GM19351 (cell line): ENCODE measurements around the gene ZNF688.
"Not testable (repeated sequence)": the region's sequence is repeated elsewhere in the genome, so short reads cannot be mapped to it uniquely, and the experiment has no call there.

Experiments
- ATAC-seq: cut with Tn5 transposase; IDR thresholded peaks from one replicate; pipeline ENCODE4 v1.9.1; 2021; ENCODE audit warnings: mild to moderate bottlenecking, moderate library complexity; ENCODE audit not compliant: unreplicated experiment

Gene ZNF688

GRCh38 chr16:30571445-30572322, at the start of gene ZNF688:
ZNF688 (minus strand) TSS chr16:30571714; CDS start chr16:30571629, 85 bp downstream.
- peak; percentile 82 for ATAC-seq

GRCh38 chr16:30620169-30620568, 48.7 kb upstream of the ZNF688 start:
- no peak for ATAC-seq

- ATAC-seq = no peak
Measured at GRCh38 chr16:30619638-30620037, 48.1 kb upstream of the ZNF688 start.

GRCh38 chr16:30619202-30619601, 47.7 kb upstream of the ZNF688 start:
- ATAC-seq = no peak

- ATAC-seq = no peak
Measured at GRCh38 chr16:30615358-30616091, 44.0 kb upstream of the ZNF688 start.

GRCh38 chr16:30609926-30610839, 38.7 kb upstream of the ZNF688 start, which contains the start of gene ZNF689:
ZNF689 (minus strand) TSS chr16:30610389; CDS start chr16:30610041, 348 bp downstream.
- peak; percentile 90 for ATAC-seq

- peak; percentile 26 for ATAC-seq
Measured at GRCh38 chr16:30609002-30609925, 37.8 kb upstream of the ZNF688 start.

- ATAC-seq = no peak
Measured at GRCh38 chr16:30606004-30606403, 34.5 kb upstream of the ZNF688 start.

- ATAC-seq = no peak
Measured at GRCh38 chr16:30605158-30605557, 33.6 kb upstream of the ZNF688 start.

- ATAC-seq = no peak
Measured at GRCh38 chr16:30604316-30604947, 32.9 kb upstream of the ZNF688 start.

GRCh38 chr16:30603945-30604315, 32.4 kb upstream of the ZNF688 start:
- no peak for ATAC-seq

- ATAC-seq = no peak
Measured at GRCh38 chr16:30602616-30603277, 31.2 kb upstream of the ZNF688 start.

GRCh38 chr16:30601966-30602365, 30.5 kb upstream of the ZNF688 start:
- no peak for ATAC-seq

GRCh38 chr16:30600929-30601328, 29.4 kb upstream of the ZNF688 start:
- ATAC-seq = no peak

GRCh38 chr16:30600215-30600614, 28.7 kb upstream of the ZNF688 start:
- no peak for ATAC-seq

GRCh38 chr16:30592871-30593270, 21.4 kb upstream of the ZNF688 start:
- no peak for ATAC-seq

GRCh38 chr16:30590869-30591268, 19.4 kb upstream of the ZNF688 start:
- ATAC-seq = not testable (repeated sequence)

- not testable (repeated sequence) for ATAC-seq
Measured at GRCh38 chr16:30589582-30589981, 18.1 kb upstream of the ZNF688 start.

GRCh38 chr16:30588651-30589050, 17.1 kb upstream of the ZNF688 start:
- no peak for ATAC-seq
